HG03175 (cell line): ENCODE data around the gene TASL.
A peak's percentile ranks its signal among the peaks of the same experiment; 100 is the strongest.
"Not testable (repeated sequence)": the region's sequence is repeated elsewhere in the genome, so short reads cannot be mapped to it uniquely, and the experiment has no call there.

Experiments
- ATAC-seq: cut with Tn5 transposase; IDR thresholded peaks from one replicate; pipeline ENCODE4 v1.9.1; 2021; ENCODE audit warnings: mild to moderate bottlenecking, moderate library complexity; ENCODE audit not compliant: unreplicated experiment

TASL gene

DNA sequence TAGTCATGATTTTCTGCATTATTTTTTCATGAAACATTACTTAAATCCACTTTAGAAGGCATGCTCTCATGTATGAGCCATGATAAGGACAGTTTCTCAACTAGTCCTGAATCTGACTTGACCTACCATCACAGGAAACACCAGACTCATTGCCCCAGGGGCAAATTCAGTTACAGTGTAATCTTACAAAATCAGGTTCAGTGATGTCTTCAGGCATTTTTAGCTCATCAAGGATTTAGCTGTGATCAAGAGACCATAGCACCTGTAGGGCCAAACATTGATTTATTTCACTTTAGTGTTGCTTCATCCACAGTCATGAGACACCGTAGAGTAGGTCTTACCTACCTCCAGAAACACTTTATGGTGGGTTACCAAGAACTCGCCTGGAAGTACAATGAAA, 3.1 kb upstream of the TASL start:
- no peak for ATAC-seq

- peak; percentile 0 for ATAC-seq
Observed at GRCh38 chrX:30576881-30577280, 685 bp downstream of the TASL start.

DNA sequence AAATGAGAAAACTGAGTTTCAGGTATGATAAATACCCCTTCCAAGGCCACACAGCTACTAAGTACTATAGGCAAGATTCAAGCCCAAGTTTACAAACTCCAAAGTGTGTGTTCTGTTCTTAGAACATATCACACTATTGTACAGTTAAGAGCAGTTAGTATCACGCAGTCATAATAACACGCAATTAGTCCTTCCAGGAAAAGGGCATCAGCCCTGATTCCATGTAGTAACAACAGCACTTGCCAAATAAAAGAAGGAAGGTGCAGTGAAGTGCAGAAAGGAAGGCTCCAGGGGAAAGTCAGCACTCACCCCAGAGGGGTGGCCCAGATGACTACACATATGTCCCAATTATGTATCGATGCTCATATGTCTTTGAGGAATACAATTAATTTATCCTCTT, 4.4 kb downstream of the TASL start:
- no peak for ATAC-seq

DNA sequence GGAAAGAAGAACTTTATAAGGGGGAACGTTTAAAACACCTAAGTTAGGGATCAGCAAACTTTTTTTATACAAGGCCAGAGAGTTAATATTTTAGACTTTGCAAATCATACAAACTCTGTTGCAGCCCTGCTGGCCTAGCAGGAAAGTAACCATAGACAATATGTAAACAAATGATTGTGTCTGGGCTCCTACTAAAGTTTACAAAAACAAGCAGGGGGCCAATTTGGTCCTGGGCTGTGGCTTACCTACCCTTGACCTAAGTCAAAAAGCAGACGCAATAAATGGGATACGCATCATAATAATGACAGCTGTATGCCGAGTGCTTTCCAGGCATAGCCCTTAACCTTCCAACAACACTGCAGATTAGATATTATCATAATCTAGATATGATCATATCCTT, 4.9 kb downstream of the TASL start:
- ATAC-seq, result no peak

- ATAC-seq, result peak; percentile 38
Observed at GRCh38 chrX:30572004-30572403, 5.6 kb downstream of the TASL start.

GRCh38 chrX:30570505-30570904, 7.1 kb downstream of the TASL start:
- no peak for ATAC-seq

DNA sequence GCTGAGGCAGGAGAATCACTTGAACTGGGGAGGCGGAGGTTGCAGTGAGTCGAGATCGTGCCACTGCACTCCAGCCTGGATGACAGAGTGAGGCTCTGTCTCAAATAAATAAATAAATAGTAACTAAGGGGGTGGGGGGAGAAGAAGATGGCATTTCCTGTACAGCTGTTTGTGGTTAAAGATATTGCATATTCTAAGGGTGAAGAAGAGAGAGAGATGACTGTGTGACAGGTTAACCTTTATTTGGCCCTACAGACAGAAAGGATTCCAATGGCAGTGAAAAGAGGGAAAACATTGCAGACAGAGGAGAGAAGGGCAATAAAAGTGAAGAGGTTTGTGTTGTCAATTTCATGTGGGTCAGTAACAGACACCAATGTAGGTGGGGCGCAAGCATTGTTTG, 9.4 kb downstream of the TASL start:
- ATAC-seq, result peak; percentile 81

DNA sequence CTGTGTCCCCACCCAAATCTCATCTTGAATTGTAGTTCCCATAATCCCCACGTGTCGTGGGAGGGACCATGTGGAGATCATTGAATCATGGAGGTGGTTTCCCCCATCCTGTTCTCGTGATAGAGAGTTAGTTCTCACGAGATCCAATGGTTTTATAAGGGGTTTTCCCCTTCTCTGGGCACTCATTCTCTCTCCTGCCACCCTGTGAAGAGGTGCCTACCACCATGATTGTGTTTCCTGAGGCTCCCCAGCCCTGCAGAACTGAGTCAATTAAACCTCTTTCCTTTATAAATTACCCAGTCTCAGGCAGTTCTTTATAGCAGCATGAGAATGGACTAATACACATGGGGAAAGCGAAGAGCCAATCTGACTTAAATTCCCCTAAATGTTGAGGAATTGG, 14.5 kb downstream of the TASL start:
- ATAC-seq, result not testable (repeated sequence)

DNA sequence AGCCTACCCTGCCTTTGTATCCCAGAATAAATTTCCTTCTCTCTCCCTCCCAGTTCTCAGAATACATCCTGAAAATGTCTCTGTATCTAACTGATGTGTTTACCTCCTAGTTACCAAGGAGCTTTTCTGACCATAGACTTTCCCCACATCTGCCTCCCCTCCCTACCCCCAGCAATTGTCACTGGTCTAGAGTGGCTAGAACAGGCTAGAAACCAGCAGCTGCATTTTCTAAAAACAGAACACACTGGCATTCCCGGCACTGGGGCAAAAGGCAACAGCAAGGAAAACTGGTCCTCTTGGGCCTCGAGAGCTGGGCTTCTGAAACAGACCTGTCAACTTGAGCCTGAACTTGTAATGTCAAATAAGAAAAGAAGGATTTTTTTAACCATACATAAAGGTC, 16.4 kb downstream of the TASL start:
- no peak for ATAC-seq

- no peak for ATAC-seq
Observed at GRCh38 chrX:30538271-30538670, 39.3 kb downstream of the TASL start.

- no peak for ATAC-seq
Observed at GRCh38 chrX:30533835-30534234, 43.7 kb downstream of the TASL start.

DNA sequence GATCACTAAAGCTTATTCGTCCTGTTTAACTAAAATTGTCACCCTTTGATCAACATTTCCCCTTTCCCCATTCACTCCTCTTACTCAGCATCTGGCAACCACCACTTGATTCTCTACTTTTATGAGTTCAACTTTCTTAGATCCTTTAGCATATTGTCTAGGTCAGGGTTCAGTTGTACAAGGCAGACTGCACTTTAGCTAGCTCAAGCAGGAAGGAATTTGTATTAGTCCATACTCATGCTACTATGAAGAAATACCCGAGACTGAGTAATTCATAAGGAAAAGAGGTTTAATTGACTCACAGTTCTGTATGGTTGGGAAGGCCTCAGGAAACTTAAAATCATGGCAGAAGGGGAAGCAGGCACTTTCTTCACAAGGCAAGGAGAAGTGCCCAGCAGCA, 44.3 kb downstream of the TASL start:
- ATAC-seq, result no peak

- no peak for ATAC-seq
Observed at GRCh38 chrX:30530606-30531005, 47.0 kb downstream of the TASL start.

DNA sequence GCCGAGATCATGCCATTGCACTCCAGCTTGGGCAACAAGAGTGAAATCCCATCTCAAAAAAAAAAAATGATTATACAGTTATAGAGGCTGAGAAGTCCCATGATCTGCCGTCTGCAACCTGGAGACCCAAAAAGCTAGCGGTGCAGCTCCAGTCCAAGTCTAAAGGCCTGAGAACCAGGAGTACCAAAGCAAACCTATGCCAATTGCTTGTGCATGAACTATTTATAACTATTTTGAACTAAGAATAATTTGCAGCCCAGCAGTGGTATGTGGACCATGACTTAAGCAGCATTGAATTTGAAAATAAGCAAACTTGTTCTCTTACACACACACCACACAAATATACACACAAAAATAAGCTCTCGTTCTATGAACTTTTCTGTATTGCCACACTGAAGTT, 51.8 kb downstream of the TASL start:
- ATAC-seq, result no peak

DNA sequence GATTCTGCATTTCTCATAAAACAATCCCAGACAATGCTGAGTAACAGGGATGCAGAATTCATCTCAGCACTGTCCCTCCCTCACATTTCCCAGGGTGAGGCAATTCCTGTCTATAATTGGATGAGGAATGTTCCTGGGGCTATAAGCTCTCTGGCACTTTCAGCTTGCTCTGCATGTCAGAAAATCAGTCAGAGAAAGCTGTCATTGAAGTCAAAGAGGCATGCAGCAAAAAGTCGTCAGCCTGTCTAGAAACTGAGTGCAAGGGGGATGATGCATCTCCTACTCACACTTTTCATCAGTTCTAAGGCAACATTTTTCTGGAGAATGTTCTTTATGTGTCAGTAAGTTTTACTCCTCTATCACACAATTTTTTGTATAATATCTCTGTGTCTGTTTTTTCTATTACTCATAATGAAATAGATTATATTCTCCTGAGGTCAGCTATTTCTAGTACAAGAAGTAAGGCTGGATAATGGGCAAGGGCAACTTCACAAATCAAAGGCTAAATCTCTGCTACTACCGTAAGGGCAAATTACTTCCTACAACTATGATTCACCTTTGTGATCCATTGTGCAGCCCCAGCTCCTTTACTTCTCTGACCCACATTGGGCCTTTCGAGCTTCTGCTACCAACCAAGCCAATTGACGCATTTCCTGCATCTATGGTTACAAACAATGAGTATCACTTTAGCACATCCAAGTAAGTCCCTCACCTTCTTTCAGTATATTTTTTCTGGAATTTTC, 56.0 kb downstream of the TASL start:
- no peak for ATAC-seq

DNA sequence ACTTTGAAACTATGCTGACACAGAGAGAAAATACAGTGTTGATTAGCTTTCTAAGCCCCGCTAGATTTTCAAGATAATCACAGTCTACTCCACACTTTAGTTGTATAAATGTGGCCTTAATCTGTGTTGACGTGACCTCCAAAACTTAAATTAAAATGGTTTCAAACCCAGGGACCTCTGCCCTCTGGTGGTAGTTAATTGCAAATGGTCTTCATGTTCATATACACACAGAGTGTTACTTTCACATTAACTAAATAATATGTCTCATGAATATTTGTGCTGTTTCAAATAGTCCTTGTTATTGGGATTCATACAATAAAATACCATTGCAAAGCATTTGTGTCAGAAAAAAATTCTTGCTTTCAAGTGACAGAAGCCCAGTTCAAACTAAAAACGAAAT, 64.3 kb downstream of the TASL start:
- ATAC-seq, result no peak
